H9 (cell line): ENCODE data around the gene PLXNA4. TPM values are rescaled to one million over a fixed set of nuclear protein-coding genes. Genes with fewer than 3 reads are reported as not detected.

Experiments used
- DNase-seq: peaks from one replicate; pipeline ENCODE4 v3.0.0-alpha.2; 2017
- H2AFZ ChIP-seq: one replicate; pipeline ENCODE4 v1.6.1; 2013; ENCODE audit warnings: mild to moderate bottlenecking, low read length, control low read depth, moderate library complexity
- H2AK5ac ChIP-seq: 2 replicates; pipeline ENCODE4 v1.6.1; 2013; ENCODE audit warnings: low read length, control low read depth, mixed read lengths; ENCODE audit not compliant: insufficient read length
- H2BK120ac ChIP-seq: one replicate; pipeline ENCODE4 v1.6.1; 2013; ENCODE audit warnings: low read depth, mild to moderate bottlenecking, low read length, control low read depth, inconsistent platforms; ENCODE audit not compliant: poor library complexity, severe bottlenecking
- H2BK12ac ChIP-seq: 2 replicates; pipeline ENCODE4 v1.6.1; 2013; ENCODE audit warnings: low read length, control low read depth, mixed read lengths, low read depth; ENCODE audit not compliant: insufficient read length
- H2BK15ac ChIP-seq: 2 replicates; pipeline ENCODE4 v1.6.1; 2013; ENCODE audit warnings: low read depth, low read length, control low read depth
- H2BK20ac ChIP-seq: one replicate; pipeline ENCODE4 v1.6.1; 2013; ENCODE audit warnings: low read depth, mild to moderate bottlenecking, low read length, control low read depth, inconsistent platforms; ENCODE audit not compliant: poor library complexity, severe bottlenecking
- H2BK5ac ChIP-seq: 2 replicates; pipeline ENCODE4 v1.6.1; 2013; ENCODE audit warnings: low read length, control low read depth, mixed read lengths; ENCODE audit not compliant: insufficient read length
- H3K14ac ChIP-seq: 2 replicates; pipeline ENCODE4 v1.6.1; 2013; ENCODE audit warnings: low read length, control low read depth; ENCODE audit not compliant: insufficient read depth
- H3K18ac ChIP-seq: 2 replicates; pipeline ENCODE4 v1.6.1; 2013; ENCODE audit warnings: low read depth, mild to moderate bottlenecking, mixed read lengths, low read length, control low read depth; ENCODE audit not compliant: insufficient read length
- H3K23ac ChIP-seq: 2 replicates; pipeline ENCODE4 v1.6.1; 2013; ENCODE audit warnings: low read length, control low read depth, mixed read lengths, low read depth; ENCODE audit not compliant: insufficient read length
- H3K23me2 ChIP-seq: 2 replicates; pipeline ENCODE4 v1.6.1; 2013; ENCODE audit warnings: low read depth, mild to moderate bottlenecking, mixed read lengths, low read length, control low read depth; ENCODE audit not compliant: insufficient read length, poor library complexity, severe bottlenecking
- H3K27ac ChIP-seq: 2 replicates; pipeline ENCODE4 v1.5.1; 2013; ENCODE audit warnings: low read length, control low read depth, mixed read lengths, low read depth; ENCODE audit not compliant: insufficient read length
- H3K27me3 ChIP-seq: 2 replicates; pipeline ENCODE4 v1.6.1; 2013; ENCODE audit warnings: low read length, control low read depth, inconsistent platforms; ENCODE audit not compliant: insufficient read depth
- H3K4ac ChIP-seq: 2 replicates; pipeline ENCODE4 v1.6.1; 2013; ENCODE audit warnings: low read depth, mild to moderate bottlenecking, control low read depth, inconsistent platforms, low read length, moderate library complexity
- H3K4me1 ChIP-seq: 2 replicates; pipeline ENCODE4 v1.6.1; 2013; ENCODE audit warnings: low read length, control low read depth, inconsistent platforms; ENCODE audit not compliant: insufficient read depth
- H3K4me2 ChIP-seq: 2 replicates; pipeline ENCODE4 v1.6.1; 2013; ENCODE audit warnings: low read length, control low read depth, mixed read lengths; ENCODE audit not compliant: insufficient read length, insufficient read depth
- H3K56ac ChIP-seq: 2 replicates; pipeline ENCODE4 v1.6.1; 2013; ENCODE audit warnings: low read depth, mild to moderate bottlenecking, mixed read lengths, low read length, control low read depth; ENCODE audit not compliant: insufficient read length
- H3K79me1 ChIP-seq: 2 replicates; pipeline ENCODE4 v1.6.1; 2013; ENCODE audit warnings: low read depth, mild to moderate bottlenecking, moderate library complexity, low read length, control low read depth, inconsistent platforms; ENCODE audit not compliant: insufficient read depth, poor library complexity, severe bottlenecking
- H3K79me2 ChIP-seq: 2 replicates; pipeline ENCODE4 v1.6.1; 2013; ENCODE audit warnings: low read length, control low read depth, inconsistent platforms; ENCODE audit not compliant: insufficient read depth
- H3K9ac ChIP-seq: 2 replicates; pipeline ENCODE4 v1.6.1; 2013; ENCODE audit warnings: low read length, control low read depth, mixed read lengths; ENCODE audit not compliant: insufficient read length; ENCODE audit errors: extremely low read depth
- H3K9me3 ChIP-seq: one replicate; pipeline ENCODE4 v1.6.1; 2013; ENCODE audit warnings: low read depth, low read length, inconsistent platforms; ENCODE audit not compliant: control insufficient read depth
- H3T11ph ChIP-seq: one replicate; pipeline ENCODE4 v1.6.1; 2013; ENCODE audit warnings: mild to moderate bottlenecking, low read length, control low read depth, inconsistent platforms
- H4K20me1 ChIP-seq: one replicate; pipeline ENCODE4 v1.6.1; 2013; ENCODE audit not compliant: control insufficient read depth, insufficient read length, insufficient read depth
- H4K5ac ChIP-seq: 2 replicates; pipeline ENCODE4 v1.6.1; 2013; ENCODE audit warnings: low read depth, mild to moderate bottlenecking, mixed read lengths, low read length, control low read depth; ENCODE audit not compliant: insufficient read length
- H4K8ac ChIP-seq: replicated peaks from 2 replicates; pipeline ENCODE4 v1.6.1; 2013; ENCODE audit warnings: low read length, control low read depth, mixed read lengths, low read depth; ENCODE audit not compliant: insufficient read length
- H4K91ac ChIP-seq: 2 replicates; pipeline ENCODE4 v1.6.1; 2013; ENCODE audit warnings: low read depth, mild to moderate bottlenecking, moderate library complexity, mixed read lengths, low read length, control low read depth; ENCODE audit not compliant: insufficient read length
- H3K27ac Mint-ChIP-seq, 3 experiments: 2 replicates in 2 of 3; 3 replicates in 1 of 3; pipeline ENCODE4 v1.8.0; 2020 to 2021; ENCODE audit warnings: mixed read lengths in 3 of 3, mild to moderate bottlenecking in 1 of 3, moderate library complexity in 1 of 3
- H3K27me3 Mint-ChIP-seq: 2 replicates; pipeline ENCODE4 v1.8.0; 2021; ENCODE audit warnings: low read depth, mild to moderate bottlenecking, moderate library complexity, mixed read lengths
- H3K36me3 Mint-ChIP-seq, 3 experiments: 2 replicates in 2 of 3; 3 replicates in 1 of 3; pipeline ENCODE4 v1.8.0; 2020 to 2021; ENCODE audit warnings: low read depth in 3 of 3, mixed read lengths in 3 of 3; ENCODE audit not compliant: insufficient read depth in 1 of 3
- H3K4me1 Mint-ChIP-seq, 2 experiments: 2 replicates each; pipeline ENCODE4 v1.8.0; 2020; ENCODE audit warnings: mixed read lengths in 2 of 2
- H3K4me3 Mint-ChIP-seq, 2 experiments: 2 replicates in 1 of 2; 3 replicates in 1 of 2; pipeline ENCODE4 v1.8.0; 2020 to 2021; ENCODE audit warnings: mild to moderate bottlenecking in 2 of 2, mixed read lengths in 2 of 2, moderate library complexity in 1 of 2
- H3K9me3 Mint-ChIP-seq, 2 experiments: 2 replicates in 1 of 2; 3 replicates in 1 of 2; pipeline ENCODE4 v1.8.0; 2020; ENCODE audit warnings: mild to moderate bottlenecking in 2 of 2, mixed read lengths in 2 of 2, moderate library complexity in 1 of 2
- CTCF ChIP-seq: fragments of 200-600 bp; sonication (generic); conservative IDR thresholded peaks from 3 replicates; pipeline ENCODE4 v1.8.0; 2021; ENCODE audit warnings: antibody characterized with exemption, mild to moderate bottlenecking
- WGBS: extraction: QIAGEN DNeasy Blood & Tissue Kit; methylation state at CpG from one replicate; pipeline ENCODE4 v1.1.7; 2013; ENCODE audit warnings: missing lambda C conversion rate, low lambda C conversion rate, mixed read lengths; ENCODE audit not compliant: insufficient read length; ENCODE audit errors: extremely low coverage; 5-methylcytosine and 5-hydroxymethylcytosine counted together
- total RNA-seq: library from RNA; stranded (reverse); gene quantifications from 2 replicates; pipeline ENCODE4 v1.2.1, GENCODE V29; 2021

The PLXNA4 gene
- total RNA-seq, 1 experiment from 2014 or later, result 0.35 TPM

DNA sequence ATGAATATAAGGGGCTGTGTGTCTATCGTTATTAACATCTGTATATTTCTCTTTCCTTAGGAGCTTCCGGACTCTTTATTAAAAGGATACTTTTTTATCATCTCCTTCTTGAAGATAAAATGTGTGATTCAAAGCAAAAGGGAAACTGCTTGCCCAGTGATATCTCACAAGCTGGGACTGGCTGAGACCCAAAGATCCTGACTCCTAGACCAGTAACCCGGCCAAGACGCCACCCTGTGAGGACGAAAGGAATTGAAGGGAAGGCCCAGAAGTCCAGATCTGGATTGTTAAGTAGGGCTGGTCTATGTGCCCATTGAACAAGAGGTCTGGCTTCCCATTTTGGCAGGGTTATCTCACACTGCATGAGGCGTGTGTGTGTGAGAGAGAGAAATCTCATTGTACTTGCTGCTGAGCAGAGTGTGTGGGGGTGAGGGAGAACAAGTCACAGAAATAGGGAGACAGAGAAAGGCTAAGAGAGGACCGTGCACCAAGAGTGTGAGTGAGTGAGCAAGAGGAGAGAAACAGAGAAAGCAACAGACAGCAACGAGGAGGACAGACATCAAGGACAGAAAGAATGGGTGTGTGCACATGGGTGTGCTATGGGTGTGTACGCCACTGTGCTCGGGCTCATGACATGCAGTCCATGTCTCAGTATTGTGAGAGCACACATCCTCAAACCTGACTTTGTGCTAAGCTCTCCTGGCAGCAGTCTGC, 75.4 kb downstream of the PLXNA4 start:
- H3K27ac Mint-ChIP-seq, result no peak overlapping the region; a peak in 1 of 7 replicates
- no CpG with 5 or more reads among the region's 10 CpGs for WGBS
- Histone ChIP-seq H3K4me1 (no peaks in the 10 kb centered on the region), H2BK15ac (no peak overlapping the region), H3K56ac (no peak overlapping the region), H2BK120ac (no peak overlapping the region), H2BK20ac (no peak overlapping the region), H4K8ac (no peak overlapping the region), H3K9ac (no peak overlapping the region), H2AK5ac (no peak overlapping the region), H3K27ac (no peak overlapping the region), H3K79me1 (no peaks in the 10 kb centered on the region), H3K23me2 (no peaks in the 10 kb centered on the region), H2BK12ac (no peak overlapping the region), H3K23ac (no peak overlapping the region), H4K91ac (no peak overlapping the region), H3K4me2 (no peak overlapping the region), H3T11ph (no peak overlapping the region), H3K9me3 (no peaks in the 10 kb centered on the region), H3K4ac (no peak overlapping the region), H3K27me3 (no peaks in the 10 kb centered on the region), H4K20me1 (no peaks in the 10 kb centered on the region), H3K79me2 (no peaks in the 10 kb centered on the region), H3K14ac (no peak overlapping the region), H3K18ac (no peak overlapping the region), H4K5ac (no peak overlapping the region), H2AFZ (no peak overlapping the region), H2BK5ac (no peak overlapping the region)
- peak; percentile 58 for DNase-seq
- H3K4me3 Mint-ChIP-seq, result no peak overlapping the region; a peak in 1 of 5 replicates
- peaks cover 9% of the 10 kb centered on the region; the same call in 1 of the 2 replicates for H3K27me3 Mint-ChIP-seq
- peaks cover 4% of the 10 kb centered on the region in 2 experiments; a peak in 3 of 4 replicates for H3K4me1 Mint-ChIP-seq
- no peaks in the 10 kb centered on the region for H3K36me3 Mint-ChIP-seq
- H3K9me3 Mint-ChIP-seq, result no peaks in the 10 kb centered on the region
- TF ChIP-seq CTCF, result peak; percentile 61
